Duodenal mucosa (tissue), 2 donors: ENCODE results near the gene EPB41L1.

Experiments used
- H3K27ac ChIP-seq: one replicate; pipeline ENCODE4 v1.7.0; 2013; ENCODE audit warnings: low read depth, low read length
- H3K27me3 ChIP-seq, 2 donors: one replicate each; pipeline ENCODE4 v1.7.0; 2013; ENCODE audit warnings: low read length in 2 of 2, control low read depth in 1 of 2; ENCODE audit not compliant: insufficient read depth in 2 of 2, control insufficient read depth in 1 of 2
- H3K36me3 ChIP-seq, 2 donors: one replicate each; pipeline ENCODE4 v1.7.0; 2013; ENCODE audit warnings: low read length in 2 of 2, control low read depth in 1 of 2; ENCODE audit not compliant: insufficient read depth in 2 of 2, control insufficient read depth in 1 of 2
- H3K4me1 ChIP-seq, 2 donors: one replicate each; pipeline ENCODE4 v1.7.0; 2013; ENCODE audit warnings: low read length in 2 of 2, control low read depth in 1 of 2; ENCODE audit not compliant: insufficient read depth in 2 of 2, control insufficient read depth in 1 of 2
- H3K4me3 ChIP-seq, 2 donors: one replicate each; pipeline ENCODE4 v1.7.0; 2013; ENCODE audit warnings: low read length in 2 of 2, low read depth in 1 of 2
- H3K9ac ChIP-seq, 2 donors: one replicate each; pipeline ENCODE4 v1.7.0; 2013; ENCODE audit warnings: low read length in 2 of 2, low read depth in 1 of 2
- H3K9me3 ChIP-seq, 2 donors: one replicate each; pipeline ENCODE4 v1.7.0; 2013; ENCODE audit warnings: low read length in 2 of 2, control low read depth in 1 of 2; ENCODE audit not compliant: control insufficient read depth in 1 of 2

EPB41L1 gene

DNA sequence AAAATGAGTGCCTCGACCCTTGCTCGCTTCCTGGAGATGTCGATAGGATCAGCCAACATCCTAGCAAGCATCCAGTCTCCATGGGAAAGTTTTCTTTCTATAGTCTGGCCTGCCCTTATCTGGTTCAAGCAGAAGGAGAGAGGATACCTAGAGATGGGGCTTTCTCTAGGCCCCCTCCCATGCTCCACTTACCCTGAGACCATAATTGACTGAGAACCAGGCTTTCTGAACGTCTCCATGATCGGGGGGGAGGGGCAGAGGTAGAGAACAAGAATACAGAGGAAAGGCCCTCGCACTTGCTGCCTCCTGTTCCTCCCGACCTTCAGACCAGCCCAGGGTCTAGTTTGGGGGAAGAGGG, 31.6 kb upstream of the EPB41L1 start:
- H3K4me1 ChIP-seq = peaks cover 23 to 24% of the 10 kb centered on the region in 2 donors
- no peaks in the 10 kb centered on the region for H3K27me3 ChIP-seq
- no peaks in the 10 kb centered on the region for H3K9me3 ChIP-seq
- peak overlapping the region in 1 of 2 donors; percentile 35 for H3K9ac ChIP-seq
- H3K36me3 ChIP-seq = peaks cover 0 to 3% of the 10 kb centered on the region in 2 donors
- no peak overlapping the region for H3K27ac ChIP-seq
- no peak overlapping the region for H3K4me3 ChIP-seq

DNA sequence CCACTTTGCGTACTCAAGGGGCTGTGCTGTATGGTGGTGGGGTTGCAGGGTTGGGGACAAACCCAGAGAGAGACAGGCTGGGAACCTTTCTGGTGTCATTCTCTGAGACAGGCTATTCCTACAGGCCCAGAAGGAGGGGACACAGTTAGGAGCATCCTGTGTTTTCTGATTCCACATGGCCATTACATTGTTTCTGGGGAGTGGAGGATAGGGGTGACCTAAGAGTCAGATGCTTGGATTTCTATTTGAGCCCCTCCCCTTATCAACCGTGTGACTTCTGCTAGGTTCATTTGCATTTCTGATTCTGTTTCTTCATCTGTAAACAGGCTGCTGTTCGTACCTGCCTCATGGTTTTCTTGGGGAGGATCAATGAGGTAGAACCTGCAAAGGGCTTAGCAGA, 29.4 kb upstream of the EPB41L1 start:
- no peaks in the 10 kb centered on the region for H3K27me3 ChIP-seq
- H3K4me1 ChIP-seq = peaks cover 17 to 19% of the 10 kb centered on the region in 2 donors
- H3K4me3 ChIP-seq = no peak overlapping the region
- no peak overlapping the region for H3K9ac ChIP-seq
- H3K9me3 ChIP-seq = no peaks in the 10 kb centered on the region
- peaks cover 0 to 3% of the 10 kb centered on the region in 2 donors for H3K36me3 ChIP-seq
- no peak overlapping the region for H3K27ac ChIP-seq

DNA sequence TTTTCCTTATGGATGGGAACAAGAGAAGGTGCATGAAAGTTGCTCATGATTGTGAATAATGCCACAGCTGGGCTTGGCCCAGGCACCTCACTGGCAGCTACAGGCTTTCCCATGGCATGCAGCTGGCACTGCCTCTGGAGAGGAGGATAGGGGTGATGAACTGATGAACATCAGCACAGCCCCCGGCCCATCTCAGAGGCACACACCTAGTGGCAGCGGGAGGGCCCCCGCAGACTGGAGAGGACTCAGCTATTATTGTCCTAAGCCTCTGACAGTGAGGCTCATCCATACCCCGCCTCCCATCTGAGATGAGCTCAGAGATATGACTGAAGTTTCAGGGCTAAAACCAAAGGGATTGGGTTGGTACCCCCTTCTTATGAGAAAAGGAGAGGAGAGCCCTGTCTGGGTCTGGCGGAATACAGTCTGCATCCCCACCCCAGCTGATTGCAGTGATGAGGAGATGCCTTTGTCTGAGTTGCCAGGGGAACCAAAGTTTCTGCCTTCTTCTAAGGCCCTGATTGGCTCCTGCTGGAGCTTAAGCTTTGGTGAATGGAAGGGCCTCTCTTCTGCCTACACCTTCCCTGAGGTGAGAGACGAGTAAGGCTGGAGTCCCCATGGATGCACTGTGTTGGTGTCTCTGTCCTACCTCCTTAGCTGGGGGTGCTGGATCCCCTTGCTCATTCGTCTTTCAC, 27.6 kb upstream of the EPB41L1 start:
- H3K27me3 ChIP-seq = no peaks in the 10 kb centered on the region
- peaks cover 3% of the 10 kb centered on the region in 2 donors for H3K36me3 ChIP-seq
- H3K27ac ChIP-seq = no peak overlapping the region
- H3K4me1 ChIP-seq = peaks cover 10 to 11% of the 10 kb centered on the region in 2 donors
- no peak overlapping the region for H3K4me3 ChIP-seq
- H3K9ac ChIP-seq = no peak overlapping the region
- no peaks in the 10 kb centered on the region for H3K9me3 ChIP-seq

DNA sequence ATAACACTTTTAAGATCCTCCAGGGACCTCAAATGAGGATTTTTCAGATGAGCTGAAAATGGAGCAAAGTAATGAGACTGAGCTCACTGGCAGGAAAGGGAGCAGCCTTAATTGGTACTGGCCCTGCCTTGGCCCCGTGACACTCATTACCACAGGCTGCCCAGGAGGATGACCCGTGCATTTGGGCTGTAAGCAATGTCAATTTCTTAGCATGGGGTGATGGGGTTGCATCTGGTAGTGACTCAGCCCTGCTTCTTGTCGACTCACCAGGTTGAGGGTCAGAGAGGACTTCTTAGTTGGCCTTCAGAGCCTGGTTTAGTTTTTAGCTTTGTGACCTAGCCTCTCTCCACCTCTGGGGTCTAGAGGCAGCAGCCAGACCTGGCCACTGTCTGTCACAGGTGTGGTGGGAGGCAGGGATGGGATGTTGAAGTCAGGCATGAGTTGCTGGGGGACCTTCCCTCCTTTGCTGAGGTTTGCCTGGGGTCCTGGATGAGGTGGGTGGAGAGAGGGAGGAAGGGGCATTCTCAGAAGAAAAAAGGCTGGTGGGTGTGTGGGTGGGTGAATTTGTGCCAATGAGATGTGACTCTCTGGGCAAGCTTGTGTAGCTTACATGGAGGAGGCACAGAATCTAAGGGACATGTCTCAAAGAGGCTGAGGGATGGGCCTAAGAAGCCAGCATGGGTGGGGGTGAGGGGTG, 25.9 kb upstream of the EPB41L1 start:
- H3K4me1 ChIP-seq = peaks cover 8% of the 10 kb centered on the region in 2 donors
- no peak overlapping the region for H3K9ac ChIP-seq

DNA sequence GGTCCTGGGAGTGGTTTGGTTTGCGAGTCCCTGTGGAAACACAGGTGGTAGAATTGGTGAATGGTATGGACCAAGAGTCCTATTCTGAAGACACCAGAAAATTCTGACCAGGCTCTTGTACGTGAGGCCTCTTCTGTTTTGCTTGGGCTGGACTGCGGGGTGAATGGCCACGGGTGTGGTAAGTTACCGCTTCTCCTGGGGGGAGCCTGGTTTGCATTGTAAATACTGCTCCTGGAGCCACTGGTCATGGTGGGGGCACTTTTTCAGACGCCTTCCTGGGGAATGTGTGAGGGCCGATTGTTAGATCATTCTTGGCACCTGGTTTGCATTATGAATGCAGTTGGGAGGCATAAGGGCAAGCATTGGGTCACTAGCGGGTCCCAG, 25.4 kb upstream of the EPB41L1 start:
- Histone ChIP-seq H3K27me3 (no peaks in the 10 kb centered on the region), H3K9me3 (no peaks in the 10 kb centered on the region), H3K36me3 (peaks cover 3% of the 10 kb centered on the region in 2 donors), H3K4me1 (peaks cover 8% of the 10 kb centered on the region in 2 donors), H3K4me3 (no peak overlapping the region), H3K27ac (no peak overlapping the region), H3K9ac (no peak overlapping the region)

More for the DNA sequence above, 25.9 kb upstream of the EPB41L1 start:
- Histone ChIP-seq H3K4me3 (no peak overlapping the region), H3K27ac (no peak overlapping the region), H3K27me3 (no peaks in the 10 kb centered on the region), H3K36me3 (peaks cover 3% of the 10 kb centered on the region in 2 donors), H3K9me3 (no peaks in the 10 kb centered on the region)

DNA sequence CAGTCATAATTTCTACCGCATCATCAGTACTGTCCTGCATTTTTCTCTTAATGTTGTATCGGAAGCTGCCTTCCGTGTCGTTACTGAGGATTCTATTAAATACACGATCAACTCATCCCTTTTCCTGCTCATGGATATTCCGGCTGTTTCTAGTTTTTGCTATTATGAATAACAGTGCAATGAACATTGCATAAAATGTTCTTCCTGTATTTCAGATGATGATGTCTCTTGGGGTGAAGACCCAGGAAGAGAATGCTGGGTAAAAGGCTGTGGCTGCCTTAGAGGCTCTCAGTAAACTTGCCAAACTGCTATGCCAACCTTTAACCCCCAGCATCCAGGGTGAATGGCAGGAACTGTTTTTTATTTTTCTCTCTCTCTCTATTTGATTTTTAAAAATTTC, 24.1 kb upstream of the EPB41L1 start:
- H3K36me3 ChIP-seq = peaks cover 3% of the 10 kb centered on the region in 2 donors
- H3K27ac ChIP-seq = no peak overlapping the region
- no peak overlapping the region for H3K9ac ChIP-seq
- peaks cover 8% of the 10 kb centered on the region in 2 donors for H3K4me1 ChIP-seq
- H3K27me3 ChIP-seq = no peaks in the 10 kb centered on the region
- H3K4me3 ChIP-seq = no peak overlapping the region
- no peaks in the 10 kb centered on the region for H3K9me3 ChIP-seq

DNA sequence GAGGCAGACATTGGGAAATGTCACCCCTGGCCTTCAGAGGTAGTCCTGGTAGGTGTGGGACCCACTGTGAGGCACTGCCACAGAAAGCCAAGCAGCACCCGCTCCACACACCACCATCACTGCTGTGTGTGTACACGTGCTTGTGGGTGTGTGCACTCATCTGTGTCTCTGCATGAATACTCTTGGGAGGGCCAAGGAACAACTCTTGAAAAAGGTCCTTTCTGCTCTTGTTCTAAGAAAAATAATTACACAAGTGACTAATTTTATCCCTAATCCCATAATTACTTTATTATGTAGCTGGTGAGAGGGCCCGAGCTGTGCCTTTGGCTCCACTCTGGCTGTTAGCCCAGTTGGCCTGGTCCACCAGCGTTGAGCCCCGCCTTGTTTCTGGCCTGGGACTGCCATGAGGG, 21.7 kb upstream of the EPB41L1 start:
- Histone ChIP-seq H3K4me1 (peaks cover 8% of the 10 kb centered on the region in 2 donors), H3K4me3 (no peak overlapping the region), H3K27ac (no peak overlapping the region), H3K9ac (no peak overlapping the region), H3K27me3 (no peaks in the 10 kb centered on the region), H3K9me3 (no peaks in the 10 kb centered on the region), H3K36me3 (peaks cover 0 to 3% of the 10 kb centered on the region in 2 donors)

DNA sequence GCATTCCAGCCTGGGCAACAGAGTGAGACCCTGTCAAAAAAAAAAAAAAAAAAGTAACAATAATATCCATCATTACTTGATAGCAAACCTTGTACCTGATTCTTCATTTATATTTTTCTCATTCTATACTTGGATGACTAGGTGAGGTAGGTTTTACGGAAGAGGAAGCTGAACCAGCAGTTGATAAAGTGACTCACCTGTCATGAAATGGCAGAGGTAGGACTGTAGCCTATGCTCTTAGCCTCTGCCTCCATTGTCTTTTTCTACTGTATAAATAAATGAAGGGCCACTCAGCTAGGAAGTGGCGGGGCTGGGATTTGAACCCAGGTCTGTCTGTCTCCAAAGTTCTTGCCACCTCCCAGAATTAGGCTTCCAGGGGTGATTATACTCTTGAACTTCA, 20.7 kb upstream of the EPB41L1 start:
- H3K4me1 ChIP-seq = peaks cover 8% of the 10 kb centered on the region in 2 donors
- no peak overlapping the region for H3K27ac ChIP-seq
- H3K4me3 ChIP-seq = no peak overlapping the region
- H3K9me3 ChIP-seq = no peaks in the 10 kb centered on the region
- H3K36me3 ChIP-seq = peaks cover 0 to 3% of the 10 kb centered on the region in 2 donors
- H3K27me3 ChIP-seq = no peaks in the 10 kb centered on the region
- no peak overlapping the region for H3K9ac ChIP-seq

DNA sequence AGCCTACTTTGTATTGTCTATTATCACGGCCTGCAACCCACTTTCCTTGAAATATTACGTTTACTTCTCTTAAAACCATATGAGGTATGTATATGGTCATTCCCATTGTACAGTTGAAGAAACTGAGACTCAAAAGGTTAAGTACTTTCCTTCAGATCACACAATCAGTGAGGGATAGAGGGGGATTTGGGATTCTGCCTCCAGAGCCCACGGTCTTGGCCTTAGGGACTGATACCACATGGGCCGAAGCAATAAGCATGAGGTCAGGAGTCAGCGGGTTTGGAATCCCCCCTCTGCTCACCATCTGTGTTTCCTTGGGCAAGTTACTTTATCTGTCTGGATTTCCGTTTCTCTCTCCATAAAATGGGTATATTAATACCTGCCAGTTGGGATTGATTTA, 19.4 kb upstream of the EPB41L1 start:
- Histone ChIP-seq H3K4me1 (peaks cover 8% of the 10 kb centered on the region in 2 donors), H3K27ac (no peak overlapping the region), H3K9me3 (no peaks in the 10 kb centered on the region), H3K9ac (no peak overlapping the region), H3K27me3 (no peaks in the 10 kb centered on the region), H3K4me3 (no peak overlapping the region), H3K36me3 (peaks cover 0 to 3% of the 10 kb centered on the region in 2 donors)

DNA sequence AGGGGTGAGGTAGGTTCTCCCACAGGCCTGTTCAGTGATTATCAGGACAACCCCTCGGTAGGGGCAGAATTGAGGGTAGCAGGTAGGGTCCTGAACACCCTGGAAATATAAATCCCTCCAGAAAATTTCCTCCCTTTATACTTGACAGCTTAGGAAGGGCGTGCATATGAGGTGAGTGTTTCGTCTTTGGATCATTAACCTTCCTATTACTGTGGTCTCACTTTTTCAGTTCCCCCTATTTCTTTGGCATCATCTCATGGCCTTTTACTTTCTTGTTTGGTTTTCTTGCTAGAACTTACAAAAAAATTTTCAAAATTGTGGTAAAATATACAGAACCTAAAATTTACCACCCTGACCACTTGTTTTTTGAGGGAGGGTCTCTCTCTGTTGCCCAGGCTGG, 18.7 kb upstream of the EPB41L1 start:
- Histone ChIP-seq H3K36me3 (peaks cover 0 to 3% of the 10 kb centered on the region in 2 donors), H3K27me3 (no peaks in the 10 kb centered on the region), H3K4me1 (peaks cover 8% of the 10 kb centered on the region in 2 donors), H3K4me3 (no peak overlapping the region), H3K9me3 (no peaks in the 10 kb centered on the region), H3K27ac (no peak overlapping the region), H3K9ac (no peak overlapping the region)
